Neural crest cell (in vitro differentiated cells): ENCODE measurements around the gene MNT. TPM values are rescaled to one million over a fixed set of nuclear protein-coding genes. Genes with fewer than 3 reads are reported as not detected.

Experiments
- DNase-seq: peaks from one replicate; pipeline ENCODE4 v3.0.0; 2021; ENCODE audit warnings: low read depth, mixed read lengths, low spot score
- H3K27ac Mint-ChIP-seq: one replicate; pipeline ENCODE4 v1.8.0; 2021; ENCODE audit warnings: mild to moderate bottlenecking, mixed read lengths; ENCODE audit not compliant: unreplicated experiment
- H3K27me3 Mint-ChIP-seq: 2 replicates; pipeline ENCODE4 v1.8.0; 2021; ENCODE audit warnings: low read depth, mild to moderate bottlenecking, mixed read lengths
- H3K36me3 Mint-ChIP-seq: 2 replicates; pipeline ENCODE4 v1.8.0; 2021; ENCODE audit warnings: low read depth, mild to moderate bottlenecking, mixed read lengths
- H3K4me1 Mint-ChIP-seq: 2 replicates; pipeline ENCODE4 v1.8.0; 2021; ENCODE audit warnings: mixed read lengths
- H3K4me3 Mint-ChIP-seq: one replicate; pipeline ENCODE4 v1.8.0; 2021; ENCODE audit warnings: mild to moderate bottlenecking, mixed read lengths
- H3K9me3 Mint-ChIP-seq: 2 replicates; pipeline ENCODE4 v1.8.0; 2021; ENCODE audit warnings: mixed read lengths
- total RNA-seq: library from RNA; stranded (reverse); gene quantifications from 2 replicates; pipeline ENCODE4 v1.2.1, GENCODE V29; 2021
- TF ChIP-seq, protein P1 (sequence below): fragments of 200-600 bp; sonication (generic); conservative IDR thresholded peaks from 2 replicates; pipeline ENCODE4 v1.5.0; 2021; ENCODE audit warnings: antibody characterized with exemption, mild to moderate bottlenecking

The MNT gene
- total RNA-seq, 1 donor from 2014 or later = 26.9 TPM

DNA sequence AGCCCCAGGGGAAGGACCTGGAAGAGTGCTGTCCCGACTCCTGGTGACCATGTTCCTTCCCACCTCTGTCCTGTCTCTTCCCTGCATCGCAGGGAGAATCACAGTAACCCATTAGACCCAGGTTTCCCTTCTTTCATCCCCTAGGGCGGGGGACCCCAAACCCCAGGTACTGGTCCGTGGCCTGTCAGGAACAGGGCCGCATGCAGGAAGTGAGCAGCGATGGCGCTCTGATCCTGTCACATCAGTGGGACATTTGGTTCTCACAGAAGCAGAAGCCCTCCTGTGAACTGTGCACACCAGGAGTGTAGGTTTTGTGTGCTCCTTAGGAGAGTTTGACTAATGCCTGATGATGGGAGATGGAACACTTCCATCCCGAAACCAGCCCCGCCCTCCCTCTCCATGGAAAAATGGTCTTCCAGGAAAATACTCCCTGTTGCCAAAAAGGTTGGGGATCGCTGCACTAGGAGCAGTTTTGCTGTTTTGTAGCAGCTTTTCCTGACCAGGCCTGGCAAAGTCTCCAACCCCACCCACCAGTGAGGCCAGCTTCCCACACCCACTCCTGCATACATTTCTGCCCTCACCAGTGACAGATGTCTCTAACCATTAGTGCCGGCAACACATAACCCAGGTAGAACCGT, 10.5 kb downstream of the MNT start:
- Mint-ChIP-seq H3K27me3 (peaks cover 5% of the 10 kb centered on the region), H3K27ac (peak overlapping the region; percentile 84), H3K36me3 (peaks cover 7% of the 10 kb centered on the region), H3K9me3 (no peaks in the 10 kb centered on the region), H3K4me3 (peak overlapping the region; percentile 74), H3K4me1 (peaks cover 55% of the 10 kb centered on the region)
- TF ChIP-seq, protein P1, sequence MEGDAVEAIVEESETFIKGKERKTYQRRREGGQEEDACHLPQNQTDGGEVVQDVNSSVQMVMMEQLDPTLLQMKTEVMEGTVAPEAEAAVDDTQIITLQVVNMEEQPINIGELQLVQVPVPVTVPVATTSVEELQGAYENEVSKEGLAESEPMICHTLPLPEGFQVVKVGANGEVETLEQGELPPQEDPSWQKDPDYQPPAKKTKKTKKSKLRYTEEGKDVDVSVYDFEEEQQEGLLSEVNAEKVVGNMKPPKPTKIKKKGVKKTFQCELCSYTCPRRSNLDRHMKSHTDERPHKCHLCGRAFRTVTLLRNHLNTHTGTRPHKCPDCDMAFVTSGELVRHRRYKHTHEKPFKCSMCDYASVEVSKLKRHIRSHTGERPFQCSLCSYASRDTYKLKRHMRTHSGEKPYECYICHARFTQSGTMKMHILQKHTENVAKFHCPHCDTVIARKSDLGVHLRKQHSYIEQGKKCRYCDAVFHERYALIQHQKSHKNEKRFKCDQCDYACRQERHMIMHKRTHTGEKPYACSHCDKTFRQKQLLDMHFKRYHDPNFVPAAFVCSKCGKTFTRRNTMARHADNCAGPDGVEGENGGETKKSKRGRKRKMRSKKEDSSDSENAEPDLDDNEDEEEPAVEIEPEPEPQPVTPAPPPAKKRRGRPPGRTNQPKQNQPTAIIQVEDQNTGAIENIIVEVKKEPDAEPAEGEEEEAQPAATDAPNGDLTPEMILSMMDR = no peak
- DNase-seq = no peak

DNA sequence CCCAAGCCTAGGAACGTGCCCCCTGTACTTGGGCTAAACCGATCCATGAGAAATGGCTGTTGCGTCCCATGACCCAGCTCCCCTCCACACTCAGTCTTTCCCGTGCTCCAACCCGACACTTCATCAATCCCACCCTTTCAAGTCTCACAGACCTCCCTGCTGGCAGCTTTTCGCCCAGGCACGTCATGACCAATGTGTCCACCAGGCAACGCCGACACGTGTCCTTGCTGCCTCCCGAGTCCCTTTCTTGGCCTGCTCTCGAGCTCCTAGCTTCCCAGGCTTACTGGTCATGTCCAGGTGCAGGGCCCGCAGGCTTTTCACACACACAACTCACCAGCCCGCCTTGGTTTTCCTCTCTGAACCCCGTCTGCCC, 12.2 kb downstream of the MNT start:
- Mint-ChIP-seq H3K27me3 (peaks cover 7% of the 10 kb centered on the region), H3K36me3 (peaks cover 7% of the 10 kb centered on the region), H3K4me3 (peak overlapping the region; percentile 72), H3K4me1 (peaks cover 63% of the 10 kb centered on the region), H3K27ac (peak overlapping the region; percentile 84), H3K9me3 (no peaks in the 10 kb centered on the region)
- no peak for DNase-seq
- TF ChIP-seq, protein P1 = no peak

DNA sequence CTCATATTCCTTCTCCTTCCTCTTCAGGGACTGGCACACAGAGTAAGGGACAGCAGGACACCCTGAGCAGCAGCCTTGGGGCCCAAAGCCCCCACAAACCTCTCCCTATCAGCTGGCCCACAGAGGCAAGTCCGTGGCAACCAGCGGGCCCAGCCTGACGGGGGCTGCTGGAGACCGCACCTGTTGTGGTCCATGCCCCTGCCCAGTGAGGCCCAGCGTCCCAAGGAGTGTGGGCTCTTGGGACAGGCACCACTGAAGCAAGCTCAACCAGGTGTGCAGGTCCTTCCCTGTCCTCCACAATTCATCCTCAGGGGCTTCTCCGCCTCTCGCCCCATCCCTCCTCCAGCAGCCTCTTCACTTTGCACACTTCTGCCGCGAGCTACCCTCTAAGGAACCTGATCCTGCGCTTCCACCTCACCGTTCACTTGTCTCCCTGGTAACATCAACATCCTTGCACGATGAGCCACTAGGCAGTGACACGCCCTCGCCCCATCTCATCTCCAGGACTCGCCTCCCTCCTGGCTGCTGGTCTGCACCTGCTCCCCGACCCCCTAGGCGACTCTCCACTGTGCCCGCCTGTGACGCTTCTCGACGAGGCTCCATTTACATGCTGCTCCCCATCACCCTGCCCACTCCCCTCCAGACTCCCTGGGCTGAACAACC, 12.7 kb downstream of the MNT start:
- H3K27ac Mint-ChIP-seq = peak overlapping the region; percentile 84
- H3K4me3 Mint-ChIP-seq = peak overlapping the region; percentile 72
- TF ChIP-seq, protein P1 = no peak
- peaks cover 7% of the 10 kb centered on the region for H3K27me3 Mint-ChIP-seq
- H3K36me3 Mint-ChIP-seq = peaks cover 7% of the 10 kb centered on the region
- H3K4me1 Mint-ChIP-seq = peaks cover 67% of the 10 kb centered on the region
- no peak for DNase-seq
- no peaks in the 10 kb centered on the region for H3K9me3 Mint-ChIP-seq

DNA sequence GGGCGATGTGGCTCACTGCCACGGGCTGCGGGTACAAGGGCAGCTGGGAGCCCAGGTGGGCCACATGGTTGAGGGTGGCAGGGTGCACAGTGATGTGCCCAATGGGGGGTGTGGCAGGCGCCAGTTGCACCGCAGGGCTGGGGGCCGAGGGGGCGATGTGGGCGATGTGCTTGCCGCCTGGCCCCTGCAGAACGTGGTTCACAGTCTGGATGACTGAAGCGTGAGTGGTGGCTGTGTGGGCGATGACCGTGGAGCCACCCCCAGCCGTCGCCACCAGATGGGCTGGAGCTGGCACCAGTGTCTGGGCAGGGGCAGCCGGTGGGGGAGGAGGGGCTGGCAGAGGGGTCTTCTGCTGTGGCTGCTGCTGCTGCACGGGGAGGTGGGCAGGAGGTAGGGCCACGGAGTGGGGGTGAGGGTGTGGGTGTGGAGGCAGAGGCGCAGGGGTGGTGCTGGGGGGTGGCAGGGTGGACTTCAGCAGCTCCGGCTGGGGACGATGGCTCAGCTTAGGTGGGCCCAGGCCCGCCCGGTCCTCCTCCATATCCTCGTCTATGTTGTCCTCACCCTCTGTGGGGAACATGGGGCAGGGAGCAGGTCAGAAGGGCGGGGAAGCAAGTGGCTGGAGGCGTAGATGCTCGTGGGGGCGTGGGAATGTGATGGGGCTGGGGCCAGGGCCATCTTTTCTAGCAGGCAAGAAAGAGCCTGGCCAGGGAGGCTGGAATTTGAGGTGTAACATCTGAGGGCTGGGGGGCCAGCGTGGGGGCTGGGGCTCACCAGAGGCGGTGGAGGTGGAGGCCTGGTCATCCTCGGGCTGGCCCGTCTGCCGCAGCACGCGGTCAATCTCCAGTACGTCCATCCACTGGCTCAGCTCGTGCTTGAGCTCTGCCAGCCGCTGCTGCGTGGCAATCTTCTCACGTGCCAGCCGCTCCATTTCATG, 13.5 kb downstream of the MNT start:
- peaks cover 7% of the 10 kb centered on the region for H3K36me3 Mint-ChIP-seq
- no peak for DNase-seq
- peaks cover 65% of the 10 kb centered on the region for H3K4me1 Mint-ChIP-seq
- H3K27me3 Mint-ChIP-seq = peaks cover 7% of the 10 kb centered on the region
- no peak overlapping the region for H3K27ac Mint-ChIP-seq
- TF ChIP-seq, protein P1 = no peak
- H3K4me3 Mint-ChIP-seq = peak overlapping the region; percentile 34
- H3K9me3 Mint-ChIP-seq = no peaks in the 10 kb centered on the region

DNA sequence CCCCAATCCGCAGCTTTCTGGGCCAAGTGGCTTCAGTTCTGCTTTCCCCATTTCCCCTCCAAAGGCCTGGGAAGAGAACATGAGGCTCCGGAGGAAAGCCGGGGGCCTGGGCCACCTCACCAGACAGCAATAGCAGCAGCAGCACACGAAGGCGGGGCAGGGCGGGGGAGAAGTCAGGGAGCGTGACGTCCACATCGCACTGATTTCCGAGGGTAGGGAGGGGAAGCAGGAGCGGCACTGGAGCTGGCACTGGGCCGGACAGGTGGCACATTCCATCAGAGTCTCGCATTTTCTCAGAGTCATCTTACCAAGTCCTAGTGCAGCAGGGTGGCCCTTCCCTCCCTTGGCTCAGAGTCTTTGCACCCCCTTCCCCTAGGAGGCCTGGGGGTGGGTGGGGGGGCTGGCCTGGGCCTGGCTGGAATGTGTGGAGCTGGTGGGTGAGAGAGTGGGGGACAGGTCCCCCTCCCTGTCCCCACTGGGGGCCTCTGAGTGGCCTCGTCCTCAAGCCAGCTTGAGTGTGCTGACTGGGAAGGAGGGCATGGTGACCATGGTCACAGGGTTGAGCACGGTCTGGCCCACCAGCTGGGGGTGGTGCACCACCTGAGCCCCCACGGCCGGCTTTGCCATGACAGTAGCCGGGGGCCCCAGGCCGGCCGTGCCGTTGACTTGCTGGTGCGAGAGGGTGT, 14.3 kb downstream of the MNT start:
- TF ChIP-seq, protein P1 = no peak
- Mint-ChIP-seq H3K27ac (peak overlapping the region; percentile 43), H3K9me3 (no peaks in the 10 kb centered on the region), H3K36me3 (peaks cover 7% of the 10 kb centered on the region), H3K27me3 (peaks cover 7% of the 10 kb centered on the region), H3K4me3 (no peak overlapping the region), H3K4me1 (peaks cover 57% of the 10 kb centered on the region)
- DNase-seq = no peak
